CD4-positive, alpha-beta T cell (primary cell): ENCODE results near the gene BPIFB2. TPM values are rescaled to one million over a fixed set of nuclear protein-coding genes. Genes with fewer than 3 reads are reported as not detected.
A peak's percentile ranks its signal among the peaks of the same experiment; 100 is the strongest.

Source experiments
- ATAC-seq: fragments of 200-7000 bp; cut with Tn5 transposase; one replicate; pipeline ENCODE4 v1.10.0; 2022; ENCODE audit warnings: mild to moderate bottlenecking; ENCODE audit not compliant: poor library complexity
- CTCF ChIA-PET: fragments of 350-600 bp; sonication (Branson Sonifier 250); formaldehyde crosslinking; loops from one replicate; lab custom pipeline; 2021; ENCODE audit warnings: antibody characterized with exemption, inconsistent platforms; lab: Charles Lee
- POLR2A ChIA-PET: fragments of 350-600 bp; sonication (Branson Sonifier 250); formaldehyde crosslinking; loops from one replicate; lab custom pipeline; 2021; ENCODE audit warnings: antibody characterized with exemption, inconsistent platforms; lab: Charles Lee
- DNase-seq, 14 experiments: peaks; one replicate each; pipeline ENCODE4 v3.0.0-alpha.2; 2013 to 2020; ENCODE audit warnings: mixed read lengths in 2 of 14
- H3K27ac ChIP-seq, 2 donors: one replicate each; pipeline versions ENCODE4 v1.5.1 to v1.7.0; 2013; ENCODE audit warnings: low read length in 2 of 2, low read depth in 1 of 2, mild to moderate bottlenecking in 1 of 2
- H3K27me3 ChIP-seq, 2 experiments: 1 replicate in 1 of 2; 2 replicates in 1 of 2; pipeline versions ENCODE4 v1.6.1 to v1.7.0; 2013; ENCODE audit warnings: low read length in 2 of 2, control low read depth in 1 of 2, mild to moderate bottlenecking in 1 of 2, moderate library complexity in 1 of 2; ENCODE audit not compliant: insufficient read depth in 2 of 2, control insufficient read depth in 1 of 2
- H3K36me3 ChIP-seq: one replicate; pipeline ENCODE4 v1.6.1; 2013; ENCODE audit warnings: low read length, control low read depth; ENCODE audit not compliant: insufficient read depth
- H3K4me1 ChIP-seq: one replicate; pipeline ENCODE4 v1.6.1; 2013; ENCODE audit warnings: low read length, control low read depth; ENCODE audit not compliant: insufficient read depth
- H3K4me3 ChIP-seq: one replicate; pipeline ENCODE4 v1.5.1; 2013; ENCODE audit warnings: mild to moderate bottlenecking, low read length, moderate library complexity
- H3K9me3 ChIP-seq, 2 experiments: 1 replicate in 1 of 2; 2 replicates in 1 of 2; pipeline versions ENCODE4 v1.6.1 to v1.7.0; 2013; ENCODE audit warnings: low read length in 2 of 2, mild to moderate bottlenecking in 2 of 2, control low read depth in 1 of 2, moderate library complexity in 1 of 2; ENCODE audit not compliant: control insufficient read depth in 1 of 2, insufficient read depth in 1 of 2
- H3K27ac Mint-ChIP-seq: one replicate; pipeline ENCODE4 v1.8.0; 2020; ENCODE audit warnings: mixed read lengths
- H3K27me3 Mint-ChIP-seq: one replicate; pipeline ENCODE4 v1.8.0; 2021; ENCODE audit warnings: mixed read lengths
- H3K36me3 Mint-ChIP-seq: one replicate; pipeline ENCODE4 v1.8.0; 2021; ENCODE audit warnings: low read depth, mixed read lengths
- H3K4me1 Mint-ChIP-seq: one replicate; pipeline ENCODE4 v1.8.0; 2021; ENCODE audit warnings: low read depth, mixed read lengths
- H3K4me3 Mint-ChIP-seq: one replicate; pipeline ENCODE4 v1.8.0; 2020; ENCODE audit warnings: mild to moderate bottlenecking, mixed read lengths
- H3K9me3 Mint-ChIP-seq: one replicate; pipeline ENCODE4 v1.8.0; 2020; ENCODE audit warnings: mixed read lengths
- CTCF ChIP-seq: fragments of 200-600 bp; IDR thresholded peaks from one replicate; pipeline ENCODE4 v1.8.0; 2022; ENCODE audit warnings: antibody characterized with exemption, mild to moderate bottlenecking
- intact Hi-C, 2 experiments: fragments of 100-400 bp; cut with DNase I in 1 of 2; cut with micrococcal nuclease in 1 of 2; formaldehyde crosslinking; loops; one replicate each; pipeline versions ENCODE4 v1.15.1 to v1.9.0; 2023 to 2025; cut with DNase I, micrococcal nuclease
- total RNA-seq, 174 experiments: library from RNA in 2 of 174; stranded (reverse) in 2 of 174; gene quantifications; one replicate each; pipeline ENCODE4 v1.2.3 and lab custom pipeline; 2021 to 2026

The BPIFB2 gene
- total RNA-seq, 2 experiments from 2014 or later = not detected

- Histone ChIP-seq H3K27me3 (no peaks in the 10 kb centered on the region), H3K27ac (peak overlapping the region; percentile 87 to 98), H3K4me1 (peaks cover 90% of the 10 kb centered on the region), H3K4me3 (no peak overlapping the region), H3K9me3 (no peaks in the 10 kb centered on the region), H3K36me3 (no peaks in the 10 kb centered on the region)
- POLR2A ChIA-PET = interaction anchor here (0.7 to 4.3 kb wide), 11 partner anchors 10 to 147 kb away, joined by 3 to 31 read pairs (median 4); partner anchors contain the start of genes MAPRE1 and SUN5
- peak; percentile 35 to 91 (median 52) for DNase-seq
- no peak for TF ChIP-seq CTCF
- ATAC-seq = peak; percentile 38
- CTCF ChIA-PET = interaction anchor here (0.6 to 1.6 kb wide), 5 partner anchors 16 to 219 kb away, joined by 3 to 9 read pairs (median 3); no protein-coding TSS in a partner anchor
- no peaks in the 10 kb centered on the region for H3K9me3 Mint-ChIP-seq
- no peaks in the 10 kb centered on the region for H3K27me3 Mint-ChIP-seq
- intact Hi-C loops = loop anchor here in 1 of 2 experiments (1.0 to 5.0 kb wide), 2 partner anchors 22 to 40 kb away; partner anchors contain the start of gene BPIFB2
- H3K4me1 Mint-ChIP-seq = peaks cover 85% of the 10 kb centered on the region
- no peak overlapping the region for H3K27ac Mint-ChIP-seq
- H3K36me3 Mint-ChIP-seq = no peaks in the 10 kb centered on the region
- H3K4me3 Mint-ChIP-seq = peak overlapping the region; percentile 85
Measured at GRCh38 chr20:32966881-32967781, 40.4 kb upstream of the BPIFB2 start.

- Histone ChIP-seq H3K4me1 (peaks cover 96% of the 10 kb centered on the region), H3K4me3 (no peak overlapping the region), H3K36me3 (no peaks in the 10 kb centered on the region), H3K27ac (peak overlapping the region; percentile 87 to 98), H3K9me3 (no peaks in the 10 kb centered on the region), H3K27me3 (no peaks in the 10 kb centered on the region)
- TF ChIP-seq CTCF = no peak
- Mint-ChIP-seq H3K36me3 (no peaks in the 10 kb centered on the region), H3K4me3 (peak overlapping the region; percentile 85), H3K27ac (no peak overlapping the region), H3K4me1 (peaks cover 76% of the 10 kb centered on the region), H3K9me3 (no peaks in the 10 kb centered on the region), H3K27me3 (no peaks in the 10 kb centered on the region)
- CTCF ChIA-PET = interaction anchor here (0.6 to 1.6 kb wide), 5 partner anchors 15 to 220 kb away, joined by 3 to 9 read pairs (median 3); no protein-coding TSS in a partner anchor
- intact Hi-C loops = loop anchor here in 1 of 2 experiments (1.0 to 5.0 kb wide), 2 partner anchors 23 to 39 kb away; partner anchors contain the start of gene BPIFB2
- ATAC-seq (peak; percentile 52), DNase-seq (peak in 11 of 14 experiments; percentile 36 to 92 (median 63))
- POLR2A ChIA-PET = interaction anchor here (0.7 to 4.3 kb wide), 9 partner anchors 11 to 148 kb away, joined by 3 to 31 read pairs (median 4); partner anchors contain the start of genes MAPRE1 and SUN5
Measured at GRCh38 chr20:32967961-32968457, 39.5 kb upstream of the BPIFB2 start.
